GM15510 (cell line): ENCODE results near the gene LIME1.
A peak's percentile ranks its signal among the peaks of the same experiment; 100 is the strongest.

ENCODE experiments used
- POLR2A ChIP-seq: IDR thresholded peaks from 3 replicates; pipeline ENCODE4 v1.6.1; 2011; ENCODE audit warnings: borderline replicate concordance; ENCODE audit not compliant: insufficient read length; ENCODE audit errors: extremely low read depth

The LIME1 gene

GRCh38 chr20:63694584-63695423 lies 41.7 kb upstream of the LIME1 start:
- no peak for TF ChIP-seq POLR2A

DNA sequence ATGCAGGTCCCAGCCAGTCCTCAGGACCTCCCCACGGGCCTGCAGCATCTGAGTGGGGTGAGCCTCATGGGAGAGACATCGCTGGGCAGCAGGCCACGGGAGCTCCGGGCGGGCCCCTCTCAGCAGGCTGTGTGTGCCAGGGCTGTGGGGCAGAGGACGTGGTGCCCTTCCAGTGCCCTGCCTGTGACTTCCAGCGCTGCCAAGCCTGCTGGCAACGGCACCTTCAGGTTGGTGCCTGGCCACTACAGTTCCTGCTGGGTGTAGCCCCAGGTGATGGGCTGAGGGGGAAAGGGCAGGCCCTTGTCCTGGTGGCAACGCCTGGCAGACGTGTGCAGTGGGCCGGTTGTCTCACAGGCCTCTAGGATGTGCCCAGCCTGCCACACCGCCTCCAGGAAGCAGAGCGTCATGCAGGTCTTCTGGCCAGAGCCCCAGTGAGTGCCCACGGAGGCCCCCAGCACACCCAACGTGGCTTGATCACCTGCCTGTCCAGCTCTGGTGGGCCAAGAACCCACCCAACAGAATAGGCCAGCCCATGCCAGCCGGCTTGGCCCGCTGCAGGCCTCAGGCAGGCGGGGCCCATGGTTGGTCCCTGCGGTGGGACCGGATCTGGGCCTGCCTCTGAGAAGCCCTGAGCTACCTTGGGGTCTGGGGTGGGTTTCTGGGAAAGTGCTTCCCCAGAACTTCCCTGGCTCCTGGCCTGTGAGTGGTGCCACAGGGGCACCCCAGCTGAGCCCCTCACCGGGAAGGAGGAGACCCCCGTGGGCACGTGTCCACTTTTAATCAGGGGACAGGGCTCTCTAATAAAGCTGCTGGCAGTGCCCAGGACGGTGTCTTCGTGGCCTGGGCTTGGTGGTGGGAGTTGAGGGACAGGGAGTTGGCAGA lies 40.8 kb upstream of the LIME1 start:
- no peak for TF ChIP-seq POLR2A

- TF ChIP-seq POLR2A: peak; percentile 5
Measured at GRCh38 chr20:63696306-63696627, 40.2 kb upstream of the LIME1 start.

- TF ChIP-seq POLR2A: no peak
Measured at GRCh38 chr20:63696628-63697356, 39.7 kb upstream of the LIME1 start, which contains the start of gene TNFRSF6B. TNFRSF6B (plus strand) TSS chr20:63696652; CDS start chr20:63696768, 116 bp downstream.

DNA sequence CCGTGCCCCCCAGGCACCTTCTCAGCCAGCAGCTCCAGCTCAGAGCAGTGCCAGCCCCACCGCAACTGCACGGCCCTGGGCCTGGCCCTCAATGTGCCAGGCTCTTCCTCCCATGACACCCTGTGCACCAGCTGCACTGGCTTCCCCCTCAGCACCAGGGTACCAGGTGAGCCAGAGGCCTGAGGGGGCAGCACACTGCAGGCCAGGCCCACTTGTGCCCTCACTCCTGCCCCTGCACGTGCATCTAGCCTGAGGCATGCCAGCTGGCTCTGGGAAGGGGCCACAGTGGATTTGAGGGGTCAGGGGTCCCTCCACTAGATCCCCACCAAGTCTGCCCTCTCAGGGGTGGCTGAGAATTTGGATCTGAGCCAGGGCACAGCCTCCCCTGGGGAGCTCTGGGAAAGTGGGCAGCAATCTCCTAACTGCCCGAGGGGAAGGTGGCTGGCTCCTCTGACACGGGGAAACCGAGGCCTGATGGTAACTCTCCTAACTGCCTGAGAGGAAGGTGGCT lies 39.1 kb upstream of the LIME1 start:
- TF ChIP-seq POLR2A: no peak

DNA sequence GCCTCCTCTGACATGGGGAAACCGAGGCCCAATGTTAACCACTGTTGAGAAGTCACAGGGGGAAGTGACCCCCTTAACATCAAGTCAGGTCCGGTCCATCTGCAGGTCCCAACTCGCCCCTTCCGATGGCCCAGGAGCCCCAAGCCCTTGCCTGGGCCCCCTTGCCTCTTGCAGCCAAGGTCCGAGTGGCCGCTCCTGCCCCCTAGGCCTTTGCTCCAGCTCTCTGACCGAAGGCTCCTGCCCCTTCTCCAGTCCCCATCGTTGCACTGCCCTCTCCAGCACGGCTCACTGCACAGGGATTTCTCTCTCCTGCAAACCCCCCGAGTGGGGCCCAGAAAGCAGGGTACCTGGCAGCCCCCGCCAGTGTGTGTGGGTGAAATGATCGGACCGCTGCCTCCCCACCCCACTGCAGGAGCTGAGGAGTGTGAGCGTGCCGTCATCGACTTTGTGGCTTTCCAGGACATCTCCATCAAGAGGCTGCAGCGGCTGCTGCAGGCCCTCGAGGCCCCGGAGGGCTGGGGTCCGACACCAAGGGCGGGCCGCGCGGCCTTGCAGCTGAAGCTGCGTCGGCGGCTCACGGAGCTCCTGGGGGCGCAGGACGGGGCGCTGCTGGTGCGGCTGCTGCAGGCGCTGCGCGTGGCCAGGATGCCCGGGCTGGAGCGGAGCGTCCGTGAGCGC lies 38.5 kb upstream of the LIME1 start:
- TF ChIP-seq POLR2A: no peak

GRCh38 chr20:63698739-63699465 lies 37.6 kb upstream of the LIME1 start:
- TF ChIP-seq POLR2A: peak; percentile 11

GRCh38 chr20:63699466-63700198 lies 36.8 kb upstream of the LIME1 start:
- no peak for TF ChIP-seq POLR2A

- no peak for TF ChIP-seq POLR2A
Measured at GRCh38 chr20:63700199-63701050, 36.0 kb upstream of the LIME1 start.

- no peak for TF ChIP-seq POLR2A
Measured at GRCh38 chr20:63701051-63701328, 35.5 kb upstream of the LIME1 start.

DNA sequence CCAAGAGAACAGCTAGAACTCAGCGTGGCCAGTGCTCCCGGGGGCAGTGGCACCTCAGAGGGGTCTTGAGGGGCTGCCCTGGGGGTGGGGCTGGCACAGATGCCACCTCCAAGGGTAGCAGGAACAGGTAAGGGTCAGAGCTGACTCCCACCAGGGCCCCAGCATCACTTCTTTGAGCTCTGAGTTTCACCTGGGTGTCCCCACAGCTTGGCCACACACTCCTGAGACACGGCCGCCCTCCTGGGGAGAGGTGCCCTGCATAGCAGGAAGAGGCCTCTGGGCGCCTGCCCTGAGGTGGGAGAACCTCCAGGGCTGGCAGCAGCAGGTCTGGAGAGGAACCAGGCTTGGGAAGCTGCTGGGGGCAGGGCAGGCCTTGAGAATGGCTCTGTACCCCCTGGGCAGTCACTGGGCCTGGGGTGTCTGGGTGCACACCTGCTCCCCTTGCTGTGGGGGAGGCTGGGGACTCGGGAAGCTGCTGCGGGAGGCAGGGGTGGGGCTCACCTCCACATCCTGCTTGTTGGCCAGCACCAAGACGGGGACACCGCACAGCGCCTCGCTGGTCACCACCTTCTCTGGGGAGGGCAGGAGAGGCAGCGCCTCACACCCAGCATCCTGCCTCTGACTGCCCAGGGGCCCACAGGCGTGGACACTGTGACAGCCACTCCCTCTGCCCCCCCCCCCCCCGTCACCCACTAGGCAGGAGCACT lies 35.0 kb upstream of the LIME1 start:
- no peak for TF ChIP-seq POLR2A

- TF ChIP-seq POLR2A: no peak
Measured at GRCh38 chr20:63702036-63702665, 34.3 kb upstream of the LIME1 start.
